ENCODE measurements around the gene ANXA1.

The ANXA1 gene

GRCh38 chr9:73138516-73138915 is 13.1 kb upstream of the ANXA1 start:
- DNase-seq: no peak

GRCh38 chr9:73141282-73141681 is 10.4 kb upstream of the ANXA1 start:
- no peak for DNase-seq

GRCh38 chr9:73143711-73144328 is 7.8 kb upstream of the ANXA1 start:
- DNase-seq: no peak

- DNase-seq: no peak
Observed at GRCh38 chr9:73146111-73146815, 5.4 kb upstream of the ANXA1 start.

- DNase-seq: no peak
Observed at GRCh38 chr9:73148447-73148937, 3.2 kb upstream of the ANXA1 start.

- peak; percentile 86 for DNase-seq
Observed at GRCh38 chr9:73149371-73150067, 2.1 kb upstream of the ANXA1 start.

- no peak for DNase-seq
Observed at GRCh38 chr9:73152543-73152844, 829 bp downstream of the ANXA1 start.

- DNase-seq: peak; percentile 68
Observed at GRCh38 chr9:73152953-73153352, 1.3 kb downstream of the ANXA1 start.

GRCh38 chr9:73153793-73154227 is 2.1 kb downstream of the ANXA1 start:
- no peak for DNase-seq

GRCh38 chr9:73154271-73154670 is 2.6 kb downstream of the ANXA1 start:
- no peak for DNase-seq

GRCh38 chr9:73154722-73155121 is 3.1 kb downstream of the ANXA1 start:
- DNase-seq: peak; percentile 62

GRCh38 chr9:73155377-73155776 is 3.7 kb downstream of the ANXA1 start:
- no peak for DNase-seq

GRCh38 chr9:73155968-73156864 is 4.6 kb downstream of the ANXA1 start:
- no peak for DNase-seq

GRCh38 chr9:73156865-73157187 is 5.2 kb downstream of the ANXA1 start:
- DNase-seq: no peak

- DNase-seq: no peak
Observed at GRCh38 chr9:73157811-73158210, 6.1 kb downstream of the ANXA1 start.

GRCh38 chr9:73158723-73159122 is 7.1 kb downstream of the ANXA1 start:
- DNase-seq: no peak

- DNase-seq: no peak
Observed at GRCh38 chr9:73160868-73161267, 9.2 kb downstream of the ANXA1 start.

GRCh38 chr9:73162987-73163768 is 11.5 kb downstream of the ANXA1 start:
- DNase-seq: no peak

- no peak for DNase-seq
Observed at GRCh38 chr9:73165911-73166310, 14.2 kb downstream of the ANXA1 start.

GRCh38 chr9:73166468-73166867 is 14.8 kb downstream of the ANXA1 start:
- DNase-seq: no peak

- DNase-seq: no peak
Observed at GRCh38 chr9:73167614-73168013, 15.9 kb downstream of the ANXA1 start.

- DNase-seq: no peak
Observed at GRCh38 chr9:73168298-73168934, 16.8 kb downstream of the ANXA1 start.

Data from CD4-positive, alpha-beta T cell treated with Interleukin-4 for 4 hours (primary cell).